H1 (cell line): ENCODE measurements around the gene WNT11. TPM values are rescaled to one million over a fixed set of nuclear protein-coding genes. Genes with fewer than 3 reads are reported as not detected.

Experiments used
- CTCF ChIA-PET: fragments of 300-600 bp; sonication (Branson Sonifier 250); formaldehyde crosslinking; loops from one replicate; lab custom pipeline; 2021; ENCODE audit not compliant: partially characterized antibody; lab: Charles Lee
- POLR2A ChIA-PET: fragments of 300-600 bp; sonication (Branson Sonifier 250); formaldehyde crosslinking; loops from one replicate; lab custom pipeline; 2021; ENCODE audit warnings: inconsistent platforms; ENCODE audit not compliant: partially characterized antibody; lab: Charles Lee
- DNase-seq, 2 experiments: peaks; one replicate each; pipeline versions ENCODE4 v3.0.0 to v3.0.0-alpha.2; 2010 to 2022; ENCODE audit warnings: low spot score in 2 of 2, low read depth in 1 of 2, mixed read lengths in 1 of 2
- FAIRE-seq: peaks from 2 replicates; lab custom pipeline; 2011; peaks lifted over from hg19 to GRCh38; lab: Jason Lieb, UNC
- H2AFZ ChIP-seq: 2 replicates; pipeline ENCODE4 v1.8.1; 2012; ENCODE audit warnings: low read length, inconsistent platforms
- H2AK5ac ChIP-seq: 2 replicates; pipeline ENCODE4 v1.6.1; 2013; ENCODE audit warnings: low read depth, low read length
- H2BK120ac ChIP-seq: replicated peaks from 2 replicates; pipeline ENCODE3; 2013; ENCODE audit warnings: low read depth, low read length, inconsistent platforms
- H2BK12ac ChIP-seq: 2 replicates; pipeline ENCODE4 v1.6.1; 2013; ENCODE audit warnings: low read depth, low read length
- H2BK15ac ChIP-seq: 2 replicates; pipeline ENCODE4 v1.6.1; 2013; ENCODE audit warnings: low read length
- H2BK20ac ChIP-seq: 2 replicates; pipeline ENCODE4 v1.6.1; 2013; ENCODE audit warnings: low read length
- H2BK5ac ChIP-seq: 2 replicates; pipeline ENCODE4 v1.6.1; 2013; ENCODE audit warnings: low read depth, low read length
- H3K14ac ChIP-seq: 2 replicates; pipeline ENCODE4 v1.6.1; 2013; ENCODE audit warnings: inconsistent platforms; ENCODE audit not compliant: insufficient read length
- H3K18ac ChIP-seq: 2 replicates; pipeline ENCODE4 v1.6.1; 2013; ENCODE audit warnings: low read length; ENCODE audit errors: extremely low read depth
- H3K23ac ChIP-seq: 2 replicates; pipeline ENCODE4 v1.6.1; 2013; ENCODE audit warnings: inconsistent platforms; ENCODE audit not compliant: insufficient read length
- H3K23me2 ChIP-seq: 2 replicates; pipeline ENCODE4 v1.6.1; 2013; ENCODE audit warnings: low read depth, low read length
- H3K27ac ChIP-seq: 2 replicates; pipeline ENCODE4 v1.6.1; 2011; ENCODE audit warnings: low read depth, low read length, inconsistent platforms
- H3K27me3 ChIP-seq, 4 experiments: replicated peaks in 1 of 4; 1 replicate in 1 of 4; 2 replicates in 3 of 4; pipeline versions ENCODE4 v1.6.1 to v1.8.1; 2011 to 2013; ENCODE audit warnings: low read length in 3 of 4, mild to moderate bottlenecking in 3 of 4, inconsistent platforms in 2 of 4, mixed read lengths in 2 of 4, moderate library complexity in 1 of 4; ENCODE audit not compliant: control insufficient read depth in 3 of 4, insufficient read depth in 3 of 4; ENCODE audit errors: extremely low read depth in 1 of 4
- H3K36me3 ChIP-seq, 4 experiments: 2 replicates each; pipeline versions ENCODE4 v1.6.1 to v1.8.1; 2011 to 2013; ENCODE audit warnings: mild to moderate bottlenecking in 4 of 4, low read length in 3 of 4, moderate library complexity in 2 of 4, control low read depth in 1 of 4, inconsistent platforms in 1 of 4; ENCODE audit not compliant: insufficient read depth in 4 of 4, control insufficient read depth in 2 of 4
- H3K4ac ChIP-seq: replicated peaks from 2 replicates; pipeline ENCODE3; 2013; ENCODE audit warnings: low read length, low read depth, mixed read lengths, inconsistent platforms; ENCODE audit not compliant: insufficient read length
- H3K4me1 ChIP-seq, 4 experiments: replicated peaks in 1 of 4; 1 replicate in 1 of 4; 2 replicates in 3 of 4; pipeline versions ENCODE4 v1.6.1 to v1.8.1; 2011 to 2013; ENCODE audit warnings: low read length in 3 of 4, inconsistent platforms in 2 of 4, mixed read lengths in 1 of 4; ENCODE audit not compliant: insufficient read depth in 4 of 4, control insufficient read depth in 3 of 4
- H3K4me2 ChIP-seq, 2 experiments: 2 replicates each; pipeline versions ENCODE4 v1.6.1 to v1.8.1; 2011 to 2013; ENCODE audit warnings: low read depth in 2 of 2, low read length in 2 of 2, control low read depth in 1 of 2, inconsistent platforms in 1 of 2, mild to moderate bottlenecking in 1 of 2; ENCODE audit not compliant: insufficient read depth in 1 of 2
- H3K4me3 ChIP-seq, 4 experiments: fragments of 200-600, 300-600 bp in 1 of 4; sonication (generic), shearing (Covaris generic), sonication (Bioruptor Twin) in 1 of 4; 2 replicates each; pipeline versions ENCODE4 v1.5.1 to v1.8.1; 2011 to 2016; ENCODE audit warnings: low read length in 4 of 4, low read depth in 3 of 4, control low read depth in 2 of 4, inconsistent platforms in 2 of 4, mild to moderate bottlenecking in 2 of 4, mixed read lengths in 1 of 4, moderate library complexity in 1 of 4; ENCODE audit not compliant: insufficient read depth in 2 of 4; ENCODE audit errors: extremely low read depth in 1 of 4
- H3K56ac ChIP-seq: replicated peaks from 2 replicates; pipeline ENCODE3; 2013; ENCODE audit warnings: low read depth, mild to moderate bottlenecking, mixed read lengths, low read length, inconsistent platforms; ENCODE audit not compliant: insufficient read length
- H3K79me1 ChIP-seq: 2 replicates; pipeline ENCODE4 v1.6.1; 2013; ENCODE audit warnings: low read depth, low read length, control low read depth
- H3K79me2 ChIP-seq, 2 experiments: 2 replicates each; pipeline versions ENCODE4 v1.6.1 to v1.8.1; 2012 to 2013; ENCODE audit warnings: low read length in 2 of 2, mild to moderate bottlenecking in 2 of 2, inconsistent platforms in 1 of 2; ENCODE audit not compliant: insufficient read depth in 2 of 2, control insufficient read depth in 1 of 2
- H3K9ac ChIP-seq, 4 experiments: replicated peaks in 1 of 4; 1 replicate in 1 of 4; 2 replicates in 3 of 4; pipeline versions ENCODE4 v1.6.1 to v1.8.1; 2011 to 2013; ENCODE audit warnings: low read depth in 3 of 4, low read length in 3 of 4, control low read depth in 2 of 4, mild to moderate bottlenecking in 2 of 4, moderate library complexity in 2 of 4, inconsistent platforms in 1 of 4; ENCODE audit errors: extremely low read depth in 1 of 4
- H3K9me3 ChIP-seq, 2 experiments: 2 replicates each; pipeline versions ENCODE4 v1.6.1 to v1.8.1; 2012 to 2013; ENCODE audit warnings: mild to moderate bottlenecking in 2 of 2, moderate library complexity in 2 of 2, control low read depth in 1 of 2, inconsistent platforms in 1 of 2, low read depth in 1 of 2, low read length in 1 of 2, mixed read lengths in 1 of 2; ENCODE audit not compliant: insufficient read depth in 2 of 2
- H4K20me1 ChIP-seq, 2 experiments: replicated peaks in 1 of 2; 2 replicates each; pipeline versions ENCODE3 to v1.8.1; 2011 to 2013; ENCODE audit warnings: inconsistent platforms in 2 of 2, low read length in 2 of 2, mild to moderate bottlenecking in 1 of 2; ENCODE audit not compliant: insufficient read depth in 2 of 2, control insufficient read depth in 1 of 2
- H4K5ac ChIP-seq: 2 replicates; pipeline ENCODE4 v1.6.1; 2013; ENCODE audit warnings: low read length, low read depth, mixed read lengths, inconsistent platforms; ENCODE audit not compliant: insufficient read length
- H4K8ac ChIP-seq: 2 replicates; pipeline ENCODE4 v1.8.0; 2013; ENCODE audit warnings: mild to moderate bottlenecking, moderate library complexity, low read length, inconsistent platforms; ENCODE audit not compliant: insufficient read depth; ENCODE audit errors: extremely low read depth
- H4K91ac ChIP-seq: replicated peaks from 2 replicates; pipeline ENCODE3; 2013; ENCODE audit warnings: low read length, mixed read lengths, inconsistent platforms; ENCODE audit not compliant: insufficient read length
- BCL11A ChIP-seq, 2 experiments: IDR thresholded peaks; one replicate each; pipeline ENCODE4 v1.6.1; 2011; ENCODE audit warnings: low read depth in 2 of 2, low read length in 2 of 2, mild to moderate bottlenecking in 2 of 2
- CEBPB ChIP-seq: IDR thresholded peaks from 2 replicates; pipeline ENCODE4 v1.6.1; 2012; ENCODE audit warnings: low read depth, low read length
- CHD1 ChIP-seq: IDR thresholded peaks from 2 replicates; pipeline ENCODE4 v1.6.1; 2012; ENCODE audit warnings: low read depth, low read length, improper control_type of control experiment
- HDAC6 ChIP-seq: IDR thresholded peaks from one replicate; pipeline ENCODE4 v1.7.1; 2012; ENCODE audit warnings: low read depth, mild to moderate bottlenecking, inconsistent platforms, low read length, moderate library complexity
- JUN ChIP-seq: IDR thresholded peaks from 2 replicates; pipeline ENCODE4 v1.6.1; 2011; ENCODE audit warnings: low read depth, mild to moderate bottlenecking, improper control_type of control experiment, low read length
- PHF8 ChIP-seq: fragments of 200-600 bp; sonication (generic); conservative IDR thresholded peaks from 2 replicates; pipeline ENCODE4 v1.7.1; 2012; ENCODE audit warnings: low read depth, mild to moderate bottlenecking, inconsistent platforms, low read length, moderate library complexity
- RBBP5 ChIP-seq: IDR thresholded peaks from 2 replicates; pipeline ENCODE4 v1.7.1; 2012; ENCODE audit warnings: low read depth, mild to moderate bottlenecking, inconsistent platforms, low read length, moderate library complexity, borderline replicate concordance
- RXRA ChIP-seq: IDR thresholded peaks from 2 replicates; pipeline ENCODE4 v1.6.1; 2011; ENCODE audit warnings: low read depth, mild to moderate bottlenecking, low read length, moderate library complexity; ENCODE audit not compliant: insufficient read depth
- SIX5 ChIP-seq: IDR thresholded peaks from 2 replicates; pipeline ENCODE4 v1.6.1; 2011; ENCODE audit warnings: mild to moderate bottlenecking, low read depth, low read length
- SP2 ChIP-seq: IDR thresholded peaks from 2 replicates; pipeline ENCODE4 v1.6.1; 2012; ENCODE audit warnings: mild to moderate bottlenecking, low read length, inconsistent platforms
- TBP ChIP-seq: IDR thresholded peaks from 2 replicates; pipeline ENCODE4 v1.6.1; 2011; ENCODE audit warnings: low read depth, low read length, improper control_type of control experiment
- TCF12 ChIP-seq: IDR thresholded peaks from 2 replicates; pipeline ENCODE4 v1.6.1; 2011; ENCODE audit warnings: low read depth, mild to moderate bottlenecking, low read length
- TEAD4 ChIP-seq: IDR thresholded peaks from 2 replicates; pipeline ENCODE4 v1.6.1; 2012; ENCODE audit warnings: low read depth, low read length, inconsistent platforms, mixed read lengths
- WGBS, 2 experiments: shearing (Covaris generic) in 1 of 2; methylation state at CpG; one replicate each; pipeline versions ENCODE4 v1.1.6 to v1.1.7; 2013 to 2015; ENCODE audit warnings: low lambda C conversion rate in 2 of 2, mixed read lengths in 2 of 2, inconsistent platforms in 1 of 2, low coverage in 1 of 2, missing lambda C conversion rate in 1 of 2; ENCODE audit not compliant: insufficient replicate concordance in 2 of 2, insufficient coverage in 1 of 2, insufficient read length in 1 of 2; ENCODE audit errors: extremely low coverage in 1 of 2, missing lambda C conversion rate in 1 of 2; 5-methylcytosine and 5-hydroxymethylcytosine counted together
- polyA plus RNA-seq, 7 experiments: library from polyadenylated mRNA; depleted of rRNA in 3 of 7; stranded (reverse) in 5 of 7; unstranded in 2 of 7; fragments of >200 nt in 5 of 7; fragments of 200-250 nt in 2 of 7; gene quantifications; 1 replicate in 5 of 7; 2 replicates in 1 of 7; 4 replicates in 1 of 7; pipeline versions ENCODE4 v1.2.1 to v1.2.3, GENCODE V29; 2011 to 2013; ENCODE audit warnings: missing spikeins in 2 of 7, mixed read lengths in 2 of 7
- total RNA-seq: library from RNA; stranded (reverse); fragmentation: NEBNext Ultra II Directional; extraction: Animal tissue kit (Norgen Biotek cat#: 25700); gene quantifications from 2 replicates; pipeline ENCODE4 v1.2.1, GENCODE V29; 2021

Gene WNT11
- total and polyA plus RNA-seq, 2 of the 8 experiments (the other 6 are each of a cell fraction or from before 2014, with no cell fraction given), result 0.11 to 0.45 TPM

- CTCF ChIA-PET, result interaction anchor here (0.7 to 6.8 kb wide), 10 partner anchors 10 to 100 kb away, joined by 3 to 45 read pairs (median 5); no protein-coding TSS in a partner anchor
- WGBS, 2 experiments, result 73% methylated on average over 9 of the region's 9 CpGs; no CpG with 5 or more reads in 1 of the 2 experiments
- Histone ChIP-seq H3K9ac (no peak overlapping the region), H3K4me3 (no peak overlapping the region), H3K36me3 (no peaks in the 10 kb centered on the region), H3K79me2 (no peaks in the 10 kb centered on the region), H3K79me1 (no peaks in the 10 kb centered on the region), H4K8ac (no peak overlapping the region), H3K27ac (no peak overlapping the region), H4K5ac (no peak overlapping the region), H4K91ac (no peak overlapping the region), H2BK120ac (no peak overlapping the region), H2AK5ac (no peak overlapping the region), H2BK15ac (no peak overlapping the region), H2AFZ (no peak overlapping the region), H2BK12ac (no peak overlapping the region), H3K9me3 (no peaks in the 10 kb centered on the region), H3K56ac (no peak overlapping the region), H3K23ac (no peak overlapping the region), H4K20me1 (no peaks in the 10 kb centered on the region), H3K4me2 (no peak overlapping the region), H3K14ac (no peak overlapping the region), H3K18ac (no peak overlapping the region), H3K27me3 (peaks cover 0 to 1% (median 0%) of the 10 kb centered on the region in 4 experiments; a peak in 2 of 7 replicates), H3K23me2 (no peaks in the 10 kb centered on the region; the same call in 1 of the 2 replicates), H3K4ac (no peak overlapping the region), H2BK5ac (no peak overlapping the region), H3K4me1 (peaks cover 0 to 5% (median 0%) of the 10 kb centered on the region in 4 experiments; a peak in 1 of 7 replicates), H2BK20ac (no peak overlapping the region)
- DNase-seq (no peak), FAIRE-seq (no peak)
- POLR2A ChIA-PET, result interaction anchor here (0.6 to 2.5 kb wide), 4 partner anchors 12 to 25 kb away, joined by 3 to 13 read pairs (median 4); no protein-coding TSS in a partner anchor
- TF ChIP-seq BCL11A (IDR thresholded peaks at IDR 0.05; ENCODE audit: low read depth in 2 of 2, low read length in 2 of 2) (no peak), RBBP5 (no peak), TCF12 (no peak), JUN (no peak), HDAC6 (no peak), SIX5 (no peak), CEBPB (no peak), TEAD4 (no peak), SP2 (no peak), CHD1 (no peak), PHF8 (no peak), TBP (no peak), RXRA (no peak)
These were observed 12.3 kb upstream of the WNT11 start for GRCh38 chr11:76218449-76219178.
